HG03571 (cell line): ENCODE measurements around the gene ANKRD40.
"Not testable (repeated sequence)": the region's sequence is repeated elsewhere in the genome, so short reads cannot be mapped to it uniquely, and the experiment has no call there.

Experiments
- ATAC-seq: cut with Tn5 transposase; IDR thresholded peaks from one replicate; pipeline ENCODE4 v1.9.1; 2021; ENCODE audit not compliant: unreplicated experiment

The ANKRD40 gene

DNA sequence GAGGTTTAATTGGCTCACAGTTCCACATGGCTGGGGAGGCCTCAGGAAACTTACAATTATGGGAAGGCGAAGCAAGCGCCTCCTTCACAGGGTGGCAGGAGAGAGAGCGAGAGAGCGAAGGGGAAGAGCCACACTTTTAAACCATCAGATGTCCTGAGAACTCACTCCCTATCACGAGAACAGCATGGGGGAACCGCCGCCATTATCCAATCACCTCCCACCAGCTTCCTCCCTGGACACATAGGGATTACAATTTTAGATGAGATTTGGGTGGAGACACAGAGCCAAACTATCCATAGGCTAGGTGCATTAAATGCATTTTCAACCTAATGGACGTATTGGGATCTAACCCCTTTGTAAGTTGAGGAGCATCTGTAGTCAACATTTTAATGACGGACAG lies 4.9 kb upstream of the ANKRD40 start:
- no peak for ATAC-seq

- no peak for ATAC-seq
Observed at GRCh38 chr17:50710650-50711049, 2.9 kb upstream of the ANKRD40 start.

GRCh38 chr17:50710025-50710424 lies 2.3 kb upstream of the ANKRD40 start:
- no peak for ATAC-seq

DNA sequence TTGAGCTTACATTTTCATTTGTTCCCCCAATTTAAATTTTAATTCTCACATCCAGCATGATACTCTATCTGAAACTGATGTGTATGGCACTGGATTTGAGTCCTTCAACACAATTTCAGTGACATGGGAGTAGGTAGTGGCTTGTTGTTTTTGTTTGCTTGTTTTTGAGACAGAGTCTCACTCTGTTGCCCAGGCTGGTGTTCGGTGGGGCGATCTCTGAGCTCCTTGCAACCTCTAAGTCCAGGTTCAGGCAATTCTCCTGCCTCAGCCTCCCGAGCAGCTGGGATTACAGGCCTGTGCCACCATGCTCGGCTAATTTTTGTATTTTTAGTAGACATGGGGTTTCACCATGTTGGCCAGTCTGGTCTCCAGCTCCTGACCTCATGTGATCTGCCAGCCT lies 1.3 kb upstream of the ANKRD40 start:
- not testable (repeated sequence) for ATAC-seq

DNA sequence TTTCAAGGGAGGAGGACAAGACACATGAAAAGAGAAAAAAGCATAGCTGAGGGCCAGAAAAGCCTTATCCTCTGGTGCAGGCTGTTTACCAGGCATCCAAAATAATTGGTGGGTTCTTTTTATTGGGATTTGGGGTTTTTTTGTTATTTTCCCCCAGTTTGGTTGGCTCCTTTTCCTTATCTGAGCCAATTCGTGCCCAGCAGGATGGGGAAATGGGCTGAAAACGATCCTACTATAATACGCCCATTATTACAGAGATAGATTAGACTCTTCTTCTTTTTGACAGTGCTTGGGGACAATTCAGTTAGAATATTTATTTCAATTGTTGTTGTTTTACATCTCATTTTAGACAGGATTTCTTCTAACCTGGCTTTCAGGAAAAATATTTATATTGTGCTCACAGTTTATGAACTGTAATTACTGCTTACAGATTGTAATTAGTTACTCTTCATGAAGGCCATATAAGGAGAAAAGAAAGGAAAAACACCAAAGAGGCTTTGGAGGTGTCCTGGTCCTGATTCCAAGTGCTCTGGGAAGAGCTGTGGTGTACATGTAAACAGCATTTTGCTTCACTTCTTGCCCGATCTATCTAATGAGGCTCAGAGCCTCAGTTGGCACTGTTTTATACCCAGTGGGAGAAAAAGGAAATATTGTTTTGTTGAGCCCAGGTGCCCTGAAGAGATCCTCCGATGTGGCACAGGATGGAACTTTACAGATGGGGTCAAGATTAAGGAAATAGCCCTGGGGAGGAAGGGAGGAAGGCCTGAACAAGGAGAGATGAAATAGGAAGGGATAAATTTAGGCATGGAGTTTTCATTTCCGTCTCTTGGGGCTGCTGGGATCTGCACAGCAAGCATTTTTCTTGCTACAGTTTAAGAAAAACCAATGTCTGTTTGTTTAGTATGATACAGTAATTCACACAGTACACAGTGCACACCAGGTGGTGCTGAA lies 611 bp upstream of the ANKRD40 start:
- no peak for ATAC-seq

GRCh38 chr17:50703162-50703561 lies 4.6 kb downstream of the ANKRD40 start:
- no peak for ATAC-seq

- no peak for ATAC-seq
Observed at GRCh38 chr17:50699410-50699809, 8.3 kb downstream of the ANKRD40 start.

GRCh38 chr17:50697663-50698272 lies 9.9 kb downstream of the ANKRD40 start:
- no peak for ATAC-seq

GRCh38 chr17:50697062-50697461 lies 10.7 kb downstream of the ANKRD40 start:
- no peak for ATAC-seq

DNA sequence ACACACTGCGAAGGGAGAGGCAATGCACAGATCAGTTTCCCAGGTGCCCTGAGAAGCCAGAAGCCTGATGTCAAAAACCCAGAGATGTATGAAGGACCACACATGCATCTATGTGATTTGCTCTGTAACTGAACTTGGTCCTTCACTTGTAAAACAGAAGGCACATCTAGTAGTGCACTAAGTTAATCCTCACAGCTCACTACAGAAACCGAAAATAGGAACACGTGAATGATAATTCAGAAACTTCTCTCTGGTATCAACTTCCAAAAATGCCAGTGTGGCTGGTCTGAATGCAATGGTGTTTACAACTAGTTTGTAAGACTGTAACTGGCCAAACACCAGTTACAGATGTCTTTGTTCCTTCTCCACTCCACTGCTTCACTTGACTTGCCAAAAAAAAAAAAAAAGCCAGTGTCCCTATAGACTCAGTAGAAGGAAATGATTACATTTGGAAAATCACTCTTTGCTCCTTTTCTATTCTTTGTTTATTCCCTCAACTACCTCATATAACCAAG lies 11.3 kb downstream of the ANKRD40 start:
- no peak for ATAC-seq

DNA sequence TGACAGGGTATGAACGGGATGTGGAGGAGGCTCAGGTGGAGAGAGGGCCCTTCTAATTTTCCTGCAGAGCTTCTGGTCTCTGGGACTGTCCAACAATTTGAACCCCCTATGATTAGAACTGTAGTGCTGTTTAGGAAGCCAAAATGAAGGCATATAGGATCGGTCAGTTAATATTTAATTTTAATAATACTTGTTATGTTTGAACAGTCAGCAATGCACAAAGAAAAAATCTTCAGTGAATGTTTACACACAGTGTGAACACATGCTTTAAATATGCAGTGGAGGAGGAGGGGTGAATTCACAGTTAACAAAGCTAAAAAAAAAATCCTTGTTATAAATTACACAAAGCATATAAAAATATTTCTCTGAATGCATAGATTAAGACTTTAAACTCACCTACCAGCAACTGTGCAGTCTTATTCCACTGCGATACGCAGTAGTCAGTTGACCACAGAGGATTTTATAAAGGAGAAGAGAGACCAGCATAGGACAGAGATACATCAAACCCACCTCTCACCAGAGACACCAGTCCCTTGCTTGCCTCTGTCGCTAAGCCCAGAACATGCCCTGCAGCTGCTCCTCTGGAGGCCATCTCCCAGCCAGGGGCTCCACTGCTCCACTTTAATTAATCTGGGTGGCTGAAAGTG lies 14.6 kb downstream of the ANKRD40 start:
- ATAC-seq: no peak

GRCh38 chr17:50692448-50693035 lies 15.2 kb downstream of the ANKRD40 start:
- ATAC-seq: no peak

DNA sequence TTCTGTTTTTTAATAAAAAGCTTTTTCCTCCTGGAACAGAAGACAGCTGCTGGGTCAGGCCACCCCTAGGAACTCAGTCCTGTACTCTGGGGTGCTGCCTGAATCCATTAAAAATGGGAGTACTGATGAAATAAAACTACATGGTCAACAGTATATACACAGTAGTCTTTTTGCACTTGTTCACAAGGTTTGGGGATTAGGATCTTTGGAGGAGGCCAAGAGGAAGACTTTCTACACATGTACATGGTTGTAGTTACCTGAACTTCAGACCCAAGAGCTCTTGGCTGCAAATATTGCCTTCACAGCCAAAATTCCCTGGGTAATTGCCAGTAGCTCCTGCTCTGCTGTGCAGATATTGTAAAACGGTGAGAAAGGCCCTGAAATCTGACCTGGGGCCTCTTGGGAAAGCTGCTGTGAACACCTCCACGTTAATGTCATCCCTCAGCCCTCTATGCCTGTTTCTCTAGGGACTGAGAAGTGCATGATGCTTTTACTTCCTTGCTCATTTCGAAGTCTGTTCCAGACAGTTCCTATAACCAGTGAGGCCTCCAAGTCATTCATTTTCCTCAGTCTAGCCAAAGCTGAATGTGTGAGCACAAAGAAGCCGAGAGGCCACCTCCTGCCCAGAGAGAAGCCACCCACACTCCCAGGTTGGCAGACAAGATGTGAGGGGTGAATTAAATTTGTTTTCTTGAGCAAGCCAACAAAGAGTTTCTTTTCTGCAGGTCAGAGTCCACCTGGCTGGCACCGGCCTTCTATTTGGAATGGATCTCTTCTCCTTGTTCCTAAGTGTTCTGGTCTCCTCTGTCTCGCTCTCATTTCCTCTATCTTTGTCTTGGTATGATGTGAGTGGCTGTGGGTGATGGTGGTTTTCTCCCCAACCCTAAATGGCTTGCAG lies 15.9 kb downstream of the ANKRD40 start:
- no peak for ATAC-seq

GRCh38 chr17:50690887-50691549 lies 16.7 kb downstream of the ANKRD40 start:
- no peak for ATAC-seq

DNA sequence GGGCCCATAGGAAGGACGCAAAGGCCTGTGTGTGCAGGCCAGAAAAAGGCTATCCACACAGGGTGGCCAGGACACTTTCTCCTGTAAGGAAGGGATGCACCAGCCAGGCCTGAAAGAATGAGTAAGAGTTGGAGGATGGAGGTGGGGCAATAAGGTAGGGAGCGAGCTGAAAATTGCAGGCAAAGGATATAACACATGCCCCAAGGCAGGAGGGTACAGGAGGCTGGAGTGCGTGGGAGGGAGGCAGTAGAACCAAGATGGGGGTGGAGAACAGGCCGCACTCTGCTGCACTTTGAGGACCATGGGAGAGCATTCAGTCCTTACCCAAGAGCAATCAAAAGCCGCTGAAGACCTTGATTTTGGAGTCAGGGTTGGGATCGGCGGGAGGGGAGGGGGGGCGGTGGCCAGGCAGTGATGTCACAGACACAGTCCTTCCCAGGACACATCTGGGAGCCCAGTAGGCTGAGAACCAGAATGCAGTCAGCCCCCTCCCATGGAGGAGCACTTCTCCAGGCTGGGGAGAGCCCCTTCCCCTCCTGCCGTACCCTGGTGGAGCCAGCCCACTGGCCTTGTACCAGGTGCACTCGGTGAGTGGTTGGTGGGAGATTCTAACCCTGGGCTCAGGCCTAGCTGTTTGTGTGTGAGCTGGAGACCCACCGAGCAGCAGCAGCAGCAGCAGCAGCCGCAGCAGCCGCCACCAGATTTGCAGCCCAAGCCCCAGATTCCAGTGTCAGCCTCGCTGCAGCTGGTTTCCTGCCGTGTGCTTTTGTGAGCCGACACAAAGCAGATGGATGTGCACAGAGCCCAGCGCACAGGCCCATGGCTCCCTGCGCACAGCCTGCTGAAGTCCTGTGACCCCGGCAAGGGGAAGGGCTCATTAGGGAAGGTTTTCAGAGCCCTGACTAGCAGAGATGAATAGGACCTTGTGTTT lies 17.5 kb downstream of the ANKRD40 start:
- no peak for ATAC-seq

DNA sequence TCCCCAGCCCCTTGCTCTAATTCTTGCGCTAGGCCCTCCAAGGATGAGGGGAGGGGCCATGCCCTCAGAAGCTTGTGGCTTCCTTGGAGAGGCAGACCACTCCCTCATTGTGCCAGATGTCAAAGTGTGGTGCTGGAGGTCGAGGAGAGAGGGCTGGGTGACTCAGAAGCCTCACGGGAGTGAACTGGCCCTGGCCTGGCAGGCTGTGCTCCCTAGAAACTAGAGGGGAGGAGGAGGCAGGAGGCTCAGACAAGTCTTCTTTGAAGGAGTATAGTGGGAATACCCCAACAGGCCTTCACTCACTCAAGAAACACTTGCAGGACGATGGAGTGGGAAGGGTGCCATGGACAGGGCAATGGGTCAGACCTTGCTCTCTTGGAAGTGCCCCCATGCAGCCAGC lies 18.5 kb downstream of the ANKRD40 start:
- no peak for ATAC-seq

DNA sequence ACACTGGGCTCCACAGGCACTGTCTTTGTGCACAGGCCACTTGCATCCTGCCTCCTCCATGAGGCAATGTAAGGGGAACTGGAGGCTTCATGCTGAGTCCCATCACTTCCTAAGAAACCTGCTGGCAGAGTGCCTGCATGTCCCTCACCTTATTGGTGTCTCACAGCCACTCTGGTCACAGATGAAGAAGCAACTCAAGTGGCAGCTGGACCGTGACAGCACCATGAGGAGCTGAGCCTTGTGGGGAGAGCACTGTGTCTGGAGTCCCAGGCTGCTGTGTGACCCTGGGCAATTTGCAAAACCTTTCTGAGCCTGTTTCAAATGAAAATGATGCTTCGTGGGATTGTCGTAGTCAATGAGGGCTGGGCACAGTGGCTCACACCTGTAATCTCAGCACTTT lies 19.5 kb downstream of the ANKRD40 start:
- ATAC-seq: no peak

- no peak for ATAC-seq
Observed at GRCh38 chr17:50687200-50688066, 20.3 kb downstream of the ANKRD40 start.
